Measurements from ENCODE around the gene PRKAR1B. TPM values are rescaled to one million over a fixed set of nuclear protein-coding genes. Genes with fewer than 3 reads are reported as not detected.

The PRKAR1B gene
- total RNA-seq, 1 experiment from 2014 or later: 35.3 TPM

Other genes starting within 250 kb of the PRKAR1B start
- 24.6 and 25.8 TPM in 2 replicates for gene PDGFA, start 207.4 kb downstream of the PRKAR1B start, total RNA-seq (2014; rRNA removed; shearing (Covaris generic); ENCODE audit: low replicate concordance)
- 53.8 and 77.4 TPM in 2 replicates for gene DNAAF5, start 582 bp downstream of the PRKAR1B start, total RNA-seq (2014; rRNA removed; shearing (Covaris generic); ENCODE audit: low replicate concordance)
- gene SUN1, start 105.2 kb upstream of the PRKAR1B start, total RNA-seq (2014; rRNA removed; shearing (Covaris generic); ENCODE audit: low replicate concordance): 111 and 198 TPM in 2 replicates
- gene GET4, start 149.3 kb upstream of the PRKAR1B start, total RNA-seq (2014; rRNA removed; shearing (Covaris generic); ENCODE audit: low replicate concordance): 106 and 117 TPM in 2 replicates
- 8.3 TPM in 1 of 2 replicates, not detected in the other for gene ADAP1, start 227.4 kb upstream of the PRKAR1B start, total RNA-seq (2014; rRNA removed; shearing (Covaris generic); ENCODE audit: low replicate concordance)
- 7.6 and 10.1 TPM in 2 replicates for gene COX19, start 248.3 kb upstream of the PRKAR1B start, total RNA-seq (2014; rRNA removed; shearing (Covaris generic); ENCODE audit: low replicate concordance)

Measured in Caki2 (cell line).